ENCODE data around the gene SSTR5.
A peak's percentile ranks its signal among the peaks of the same experiment; 100 is the strongest.

The SSTR5 gene

DNA sequence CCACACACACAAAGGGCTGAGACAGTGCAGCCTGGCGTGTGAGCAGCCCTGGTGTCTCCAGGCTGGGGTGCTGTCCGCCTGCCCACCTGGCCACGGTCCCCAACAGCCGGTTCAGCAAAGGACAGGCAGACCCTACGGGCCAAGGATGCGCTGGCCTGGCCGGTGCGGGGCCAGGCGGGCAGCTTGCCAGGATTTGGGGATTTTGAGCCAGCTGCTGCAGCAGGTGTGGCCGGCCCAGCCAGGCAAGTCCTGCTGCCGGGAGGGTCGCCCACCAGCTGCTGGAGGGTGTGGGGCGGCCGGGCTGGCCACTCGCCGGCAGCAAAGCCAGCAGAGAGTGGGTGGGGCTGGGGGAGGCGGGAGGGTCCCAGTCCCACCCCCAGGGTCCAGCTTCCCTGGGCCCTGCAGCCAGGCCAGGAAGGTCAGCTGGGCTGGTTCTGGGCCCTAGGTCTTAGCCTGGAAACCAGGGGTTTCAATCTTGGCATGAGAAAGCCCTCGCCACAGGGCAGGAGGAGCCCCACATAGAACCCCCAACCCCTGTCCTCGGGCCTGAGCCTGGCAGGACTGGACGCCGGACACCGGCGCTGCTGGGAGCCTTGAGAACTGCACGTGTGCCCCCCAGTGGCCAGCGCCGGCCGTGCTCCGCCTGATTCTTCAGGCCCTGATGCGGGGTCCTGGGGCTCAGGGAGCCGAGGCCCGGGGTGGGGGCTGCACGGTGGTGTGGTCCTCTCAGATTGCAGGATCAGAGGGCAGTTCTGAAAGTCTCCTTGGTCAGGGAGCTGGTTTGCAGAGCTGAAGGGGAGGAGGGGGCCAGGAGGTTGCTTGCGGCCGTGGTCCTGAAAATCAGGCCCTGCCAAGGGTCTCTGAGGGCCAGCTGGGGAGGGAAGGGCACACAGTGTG, 17.6 kb upstream of the SSTR5 start:
- DNase-seq (ENCODE audit: low read depth in 2 of 2, low spot score in 1 of 2): no peak

DNA sequence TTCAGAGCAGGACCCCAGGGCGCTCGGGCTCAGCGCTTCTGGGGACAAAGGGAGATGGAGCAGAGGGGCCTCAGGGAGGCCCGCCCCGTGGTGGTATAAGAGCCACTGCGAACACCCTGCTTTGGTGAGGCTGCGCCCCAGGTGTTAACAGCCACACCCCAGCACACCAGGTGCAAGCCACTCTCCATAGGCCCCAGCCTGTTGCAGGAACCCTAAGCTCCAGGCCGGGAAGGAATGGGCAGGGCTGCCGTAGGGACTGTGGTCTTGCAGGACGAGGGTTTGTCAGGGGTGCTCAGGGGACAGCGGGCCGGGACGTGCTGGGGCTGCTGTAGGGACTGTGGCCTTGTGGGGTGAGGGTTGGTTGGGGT, 17.0 kb upstream of the SSTR5 start:
- no peak for DNase-seq (ENCODE audit: low read depth in 2 of 2, low spot score in 1 of 2)

DNA sequence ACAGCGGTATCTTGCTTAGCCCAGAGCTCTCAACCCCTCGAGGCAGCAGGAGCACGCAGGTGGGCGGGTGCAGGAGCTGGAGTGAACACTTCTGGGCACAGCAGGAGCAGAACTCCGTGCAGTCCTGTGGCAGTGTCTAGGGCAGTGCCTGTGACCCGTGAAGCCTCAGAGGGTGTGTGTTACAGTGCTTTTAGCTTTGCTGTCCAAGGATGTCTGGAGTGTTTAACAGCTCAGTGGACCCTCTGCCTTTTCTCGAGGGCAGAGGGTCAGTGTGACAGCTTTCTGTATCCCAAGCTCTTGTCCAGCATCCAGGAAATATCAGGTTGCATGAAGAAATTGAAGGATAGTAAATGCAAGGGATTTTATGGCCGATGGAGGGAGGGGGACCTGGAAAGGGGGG, 16.4 kb upstream of the SSTR5 start:
- no peak for DNase-seq (ENCODE audit: low read depth in 2 of 2, low spot score in 1 of 2)

DNA sequence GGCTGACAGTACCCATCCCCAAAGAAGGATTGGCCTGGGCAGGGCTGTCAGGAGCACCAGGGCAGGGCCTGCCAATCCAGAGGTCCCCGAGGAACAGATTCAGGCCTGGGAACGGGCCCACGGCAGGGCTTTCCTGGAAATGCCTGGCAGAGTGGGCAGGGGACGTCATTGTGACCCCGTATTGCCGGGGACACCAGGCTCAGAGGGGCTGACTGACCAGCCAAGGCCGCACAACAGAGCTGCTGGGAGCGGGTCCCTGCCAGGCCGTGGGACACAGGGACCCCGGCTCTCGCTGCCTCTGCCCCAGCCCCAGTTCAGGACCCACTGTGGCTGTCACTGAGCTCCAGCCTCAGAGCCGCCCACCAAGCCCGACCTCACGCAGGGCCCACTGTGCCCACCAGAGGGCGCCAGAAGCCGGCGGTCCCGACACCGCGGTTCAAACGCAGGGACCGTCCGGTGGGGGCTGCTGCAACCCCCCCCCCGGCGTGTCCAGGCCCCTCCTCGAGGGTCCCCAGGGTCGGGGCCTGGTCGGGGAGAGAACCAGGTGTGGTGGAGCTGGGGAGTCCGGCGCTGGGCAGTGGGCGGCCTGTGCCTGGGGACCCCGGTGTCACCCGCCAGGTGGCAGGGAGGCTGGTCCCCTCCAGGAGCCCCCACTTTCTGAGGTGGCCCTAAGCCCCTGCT, 15.2 kb upstream of the SSTR5 start:
- DNase-seq (ENCODE audit: low read depth in 2 of 2, low spot score in 1 of 2): peak; percentile 23 to 45

DNA sequence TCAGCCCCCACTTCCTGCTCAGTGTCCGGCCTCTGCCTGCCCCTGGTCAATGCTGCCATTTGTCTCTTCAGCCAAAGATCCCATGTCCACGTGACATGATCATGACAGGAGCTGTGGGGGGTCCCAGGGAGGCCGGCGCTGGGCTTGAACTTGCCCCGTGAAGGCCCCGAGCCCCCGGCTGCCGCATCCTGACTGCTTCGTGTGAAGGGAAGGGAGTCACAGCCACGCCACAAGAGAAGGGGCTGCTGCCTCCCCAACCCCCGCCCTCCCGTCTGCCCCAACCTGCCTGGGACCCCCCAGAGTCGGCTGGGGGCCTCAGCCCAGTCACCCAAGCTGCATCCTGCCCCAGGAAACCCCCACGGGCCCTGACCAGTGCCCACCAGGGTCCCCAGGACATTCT, 14.3 kb upstream of the SSTR5 start:
- DNase-seq (ENCODE audit: low read depth in 2 of 2, low spot score in 1 of 2): no peak

DNA sequence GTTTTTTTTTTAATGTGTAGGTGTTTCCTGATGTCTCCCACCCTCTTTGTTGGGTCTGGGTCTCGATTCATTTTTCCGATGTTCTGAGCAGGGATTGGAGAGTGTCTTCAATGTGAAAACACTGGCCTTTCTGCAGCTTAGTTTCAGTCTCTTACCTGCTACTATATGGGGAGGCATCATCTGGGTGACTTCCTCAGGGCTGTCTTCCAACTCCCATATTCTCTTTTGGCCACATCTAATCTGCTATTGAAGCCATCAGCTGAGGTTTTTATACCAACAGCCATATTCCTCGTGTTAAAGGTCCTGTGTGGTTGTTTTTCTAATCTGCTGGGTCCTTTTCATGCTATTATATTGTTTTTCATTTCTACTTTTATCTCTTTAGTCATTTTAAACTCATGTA, 13.2 kb upstream of the SSTR5 start:
- no peak for DNase-seq (ENCODE audit: low read depth in 2 of 2, low spot score in 1 of 2)

DNA sequence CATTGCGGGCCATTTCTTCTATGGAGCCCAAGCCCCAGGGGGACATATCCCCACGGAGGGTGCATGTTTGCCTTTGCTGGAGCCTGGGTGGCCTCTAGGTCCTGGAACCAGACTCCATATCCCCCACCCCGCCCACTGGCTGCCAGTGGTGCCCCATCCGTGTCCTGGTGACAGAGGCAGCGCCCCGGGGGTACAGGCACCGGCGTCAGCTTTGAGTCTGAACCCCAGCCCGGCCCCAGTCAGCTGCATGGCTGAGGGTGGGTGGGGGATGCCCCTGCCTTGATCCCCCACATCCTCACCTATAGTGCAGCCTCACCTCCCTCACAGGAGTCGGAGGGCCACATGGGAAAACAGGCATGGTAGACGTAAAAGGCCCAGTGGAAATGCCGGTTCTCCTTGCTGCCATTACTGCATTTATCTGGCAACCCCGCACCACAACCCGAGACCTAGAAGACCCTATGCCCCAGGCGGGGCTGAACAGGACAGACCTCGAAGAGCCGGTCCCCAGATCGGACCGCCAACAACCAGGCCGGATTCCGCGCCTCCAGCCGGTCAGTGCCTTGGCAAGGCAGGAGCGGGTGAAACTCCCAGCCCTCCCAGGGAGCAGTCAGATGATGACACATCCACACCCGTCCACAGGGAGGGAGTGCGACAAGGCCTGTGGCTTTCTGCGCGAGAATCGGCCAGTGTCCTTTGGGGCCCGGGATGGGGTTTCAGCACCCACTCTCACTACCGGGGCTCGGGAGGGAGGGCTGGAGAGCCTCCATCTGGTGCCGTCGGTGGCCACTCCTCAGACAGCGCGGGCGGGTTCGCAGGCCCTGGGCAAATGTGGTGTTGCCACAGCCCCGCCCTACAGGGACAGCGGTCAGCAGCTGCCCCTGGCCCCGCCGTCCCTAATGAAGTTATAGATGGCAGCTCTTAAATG, 11.9 kb upstream of the SSTR5 start:
- DNase-seq (ENCODE audit: low read depth in 2 of 2, low spot score in 1 of 2): no peak

DNA sequence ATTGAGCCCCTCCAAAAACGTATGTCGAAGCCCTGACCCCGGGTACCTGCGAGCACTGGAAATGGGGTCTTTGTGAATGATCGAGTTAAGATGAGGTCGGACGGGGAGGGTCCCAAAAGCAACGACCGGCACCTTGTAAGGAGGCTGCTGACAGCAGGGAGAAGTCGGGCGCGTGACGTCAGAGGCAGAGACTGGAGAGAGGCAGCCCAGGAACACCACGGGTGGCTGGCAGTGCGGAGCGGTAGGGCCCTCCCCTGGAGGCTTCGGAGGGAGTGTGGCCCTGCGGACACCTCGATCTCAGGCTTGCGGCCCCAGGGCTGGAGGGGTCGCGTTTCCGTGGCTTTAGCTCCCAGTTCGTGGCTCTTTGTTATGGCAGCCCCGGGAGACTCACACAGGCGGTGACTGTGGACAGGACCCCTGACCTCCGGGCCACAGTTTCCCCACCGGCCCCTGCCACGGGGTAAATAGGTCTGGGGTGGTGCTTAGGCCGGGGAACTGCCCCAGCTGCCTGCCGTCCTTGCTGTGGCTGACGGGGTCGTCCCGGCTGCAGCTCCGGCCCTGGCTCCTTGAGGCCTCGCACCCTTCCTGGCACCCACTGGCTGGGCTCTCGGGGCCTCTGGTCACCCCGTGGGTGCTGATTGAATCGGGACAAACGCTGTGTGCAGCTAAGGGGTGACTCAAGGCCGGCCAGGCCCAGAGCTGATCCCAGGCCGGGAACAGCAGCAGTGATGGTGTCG, 10.6 kb upstream of the SSTR5 start:
- DNase-seq (ENCODE audit: low read depth in 2 of 2, low spot score in 1 of 2): no peak

DNA sequence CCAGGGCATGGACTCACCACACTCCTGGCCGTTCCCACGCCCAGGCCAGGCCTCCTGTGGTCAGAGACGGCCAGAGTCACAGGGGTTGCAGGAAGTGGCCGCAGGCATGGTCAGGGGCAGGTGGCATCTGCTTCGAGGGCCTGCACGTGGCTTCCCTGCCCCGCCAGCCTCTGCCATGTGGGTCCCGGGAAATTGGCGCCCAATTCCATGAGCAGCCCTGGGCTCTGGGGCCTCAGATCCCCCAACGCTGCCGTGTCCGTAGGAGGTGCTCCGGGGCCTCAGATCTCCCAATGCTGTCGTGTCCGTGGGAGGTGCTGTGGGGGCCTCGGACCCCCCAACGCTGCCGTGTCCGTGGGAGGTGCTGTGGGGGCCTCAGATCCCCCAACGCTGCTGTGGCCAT, 9.7 kb upstream of the SSTR5 start:
- DNase-seq (ENCODE audit: low read depth in 2 of 2, low spot score in 1 of 2): no peak

DNA sequence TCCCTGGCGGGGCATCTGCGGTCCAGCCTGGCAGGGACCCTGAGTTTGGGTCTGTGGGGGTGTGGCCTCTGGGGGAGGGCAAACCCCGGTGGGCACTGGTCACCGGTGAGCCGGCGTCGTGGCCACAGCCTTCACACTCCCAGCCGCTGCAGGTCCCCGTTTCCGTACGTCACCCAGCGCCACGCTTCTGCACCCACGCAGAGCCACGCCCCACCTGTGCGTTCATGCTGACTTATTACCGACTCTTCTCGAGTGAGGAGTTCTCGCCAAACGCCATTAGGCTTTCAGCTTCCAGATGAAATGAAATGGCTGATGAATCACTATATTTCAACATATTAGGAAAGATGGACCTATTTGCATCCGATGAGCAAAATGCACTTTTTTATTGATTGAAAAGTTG, 8.8 kb upstream of the SSTR5 start:
- DNase-seq (ENCODE audit: low read depth in 2 of 2, low spot score in 1 of 2): no peak

DNA sequence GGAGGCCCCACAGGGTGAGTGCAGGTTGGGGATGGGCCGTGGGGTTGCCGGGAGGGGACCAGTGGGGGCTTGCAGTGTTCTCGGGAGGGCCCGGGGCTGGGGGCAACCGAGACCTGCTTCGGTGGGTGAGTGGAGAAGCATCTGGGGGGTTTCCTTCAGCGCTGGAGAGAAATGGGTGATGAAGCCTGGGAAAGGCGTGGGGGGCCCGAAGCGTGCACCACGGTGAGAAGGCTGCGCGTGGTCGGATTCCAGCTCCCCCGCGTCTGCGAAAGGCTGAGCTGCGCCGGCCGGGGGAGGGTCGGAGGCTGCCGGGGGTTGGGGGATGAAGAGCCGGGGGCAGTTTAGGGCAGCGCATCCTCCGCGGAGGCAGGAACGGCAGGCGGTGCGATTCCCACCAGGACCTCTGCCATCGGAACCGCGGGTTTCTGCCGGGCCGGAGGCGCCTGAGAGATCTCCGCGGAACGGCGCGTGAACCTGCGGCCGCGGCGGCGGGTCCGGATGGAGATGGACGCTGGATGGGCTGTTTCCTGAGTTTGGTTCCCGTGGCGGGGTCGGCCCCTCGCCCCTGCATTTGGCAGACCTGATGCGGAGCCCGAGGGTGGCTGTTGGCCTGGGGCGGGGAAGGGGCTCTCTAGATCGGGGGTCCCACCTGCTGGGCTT, 6.9 kb upstream of the SSTR5 start:
- no peak for DNase-seq (ENCODE audit: low read depth in 2 of 2, low spot score in 1 of 2)

DNA sequence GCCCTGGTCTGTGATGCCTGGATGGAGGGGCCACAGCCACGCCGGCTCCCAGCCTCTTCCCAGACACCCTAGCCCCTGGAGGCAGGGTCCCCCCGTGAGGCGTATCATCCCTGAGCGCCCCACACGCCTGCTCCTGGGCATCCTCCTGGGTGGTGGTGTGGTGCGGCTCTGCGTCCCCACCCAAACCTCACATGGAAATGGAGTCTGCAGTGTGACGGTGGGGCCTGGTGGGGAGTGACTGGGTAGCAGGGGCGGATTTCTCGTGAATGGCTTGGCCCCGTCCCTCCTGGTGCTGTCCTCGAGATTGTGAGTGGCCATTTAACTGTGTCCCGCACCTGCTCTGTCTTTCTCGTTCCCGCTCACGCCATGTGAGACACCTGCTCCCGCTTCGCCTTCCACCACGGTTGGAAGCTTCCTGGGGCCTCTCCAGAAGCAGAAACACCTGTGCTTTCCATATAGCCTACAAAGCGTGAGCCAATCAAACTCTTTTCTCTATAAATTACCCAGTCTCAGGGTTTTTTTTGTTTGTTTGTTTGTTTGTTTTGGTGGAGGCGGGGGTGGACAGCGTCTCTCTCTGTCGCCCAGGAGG, 5.9 kb upstream of the SSTR5 start:
- DNase-seq (ENCODE audit: low read depth in 2 of 2, low spot score in 1 of 2): no peak

DNA sequence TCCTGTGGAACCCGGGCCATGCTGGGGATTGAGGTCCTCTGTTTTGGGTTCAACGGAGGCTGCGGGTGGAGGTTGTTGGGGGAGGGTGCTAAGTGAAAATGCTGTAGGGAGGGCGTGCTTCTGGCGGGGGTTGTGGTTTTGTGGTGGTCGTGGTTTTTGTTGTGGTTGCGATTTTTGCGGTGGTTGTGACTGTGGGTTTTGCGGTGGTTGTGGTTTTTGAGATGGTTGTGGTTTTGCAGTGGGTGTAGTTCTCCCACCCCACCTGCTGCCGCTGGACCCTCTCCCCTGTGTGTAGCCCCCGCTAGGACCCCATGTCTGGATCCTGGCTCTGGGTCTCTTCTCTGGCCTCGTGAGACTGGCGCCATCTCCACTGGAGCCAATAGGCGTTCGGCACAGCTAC, 4.9 kb upstream of the SSTR5 start:
- no peak for DNase-seq (ENCODE audit: low read depth in 2 of 2, low spot score in 1 of 2)

DNA sequence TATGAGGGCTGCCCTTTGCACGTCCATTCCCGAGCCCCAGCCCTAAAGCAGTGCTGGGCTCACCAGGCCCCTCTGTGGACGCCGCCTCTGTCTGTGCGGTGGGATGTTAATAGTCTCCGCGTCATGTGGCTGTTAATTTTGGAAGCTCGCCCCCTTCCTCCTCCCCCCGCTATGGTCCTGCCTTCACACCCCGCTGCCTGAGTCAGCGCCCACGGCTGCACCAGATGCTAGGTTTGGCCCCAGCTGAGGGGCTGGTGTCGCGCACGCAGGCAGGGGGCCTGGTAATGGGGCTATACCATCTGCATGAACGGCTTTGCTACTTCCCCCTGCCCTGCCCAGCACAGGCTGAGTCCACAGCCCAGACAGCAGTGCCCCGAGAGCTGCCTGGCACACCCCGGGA, 4.1 kb upstream of the SSTR5 start:
- no peak for DNase-seq (ENCODE audit: low read depth in 2 of 2, low spot score in 1 of 2)

DNA sequence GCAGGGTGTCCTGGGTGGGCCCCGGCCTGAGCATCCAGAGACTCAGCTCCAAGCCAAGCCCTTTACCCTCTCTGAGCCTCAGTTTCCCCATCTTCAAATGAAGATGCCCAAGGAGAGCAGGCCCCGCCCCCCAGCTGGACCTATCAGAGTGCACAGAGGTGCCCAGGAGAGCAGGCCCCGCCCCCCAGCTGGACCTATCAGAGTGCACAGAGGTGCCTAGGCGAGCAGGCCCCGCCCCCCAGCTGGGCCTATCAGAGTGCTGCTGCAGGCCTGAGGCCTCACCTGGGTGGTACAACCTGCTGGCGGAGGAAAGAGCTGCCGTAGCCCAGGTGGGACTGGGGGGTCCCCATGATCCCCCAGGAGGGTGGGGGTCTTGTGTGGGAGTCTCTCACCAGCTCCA, 3.4 kb upstream of the SSTR5 start:
- no peak for DNase-seq (ENCODE audit: low read depth in 2 of 2, low spot score in 1 of 2)

DNA sequence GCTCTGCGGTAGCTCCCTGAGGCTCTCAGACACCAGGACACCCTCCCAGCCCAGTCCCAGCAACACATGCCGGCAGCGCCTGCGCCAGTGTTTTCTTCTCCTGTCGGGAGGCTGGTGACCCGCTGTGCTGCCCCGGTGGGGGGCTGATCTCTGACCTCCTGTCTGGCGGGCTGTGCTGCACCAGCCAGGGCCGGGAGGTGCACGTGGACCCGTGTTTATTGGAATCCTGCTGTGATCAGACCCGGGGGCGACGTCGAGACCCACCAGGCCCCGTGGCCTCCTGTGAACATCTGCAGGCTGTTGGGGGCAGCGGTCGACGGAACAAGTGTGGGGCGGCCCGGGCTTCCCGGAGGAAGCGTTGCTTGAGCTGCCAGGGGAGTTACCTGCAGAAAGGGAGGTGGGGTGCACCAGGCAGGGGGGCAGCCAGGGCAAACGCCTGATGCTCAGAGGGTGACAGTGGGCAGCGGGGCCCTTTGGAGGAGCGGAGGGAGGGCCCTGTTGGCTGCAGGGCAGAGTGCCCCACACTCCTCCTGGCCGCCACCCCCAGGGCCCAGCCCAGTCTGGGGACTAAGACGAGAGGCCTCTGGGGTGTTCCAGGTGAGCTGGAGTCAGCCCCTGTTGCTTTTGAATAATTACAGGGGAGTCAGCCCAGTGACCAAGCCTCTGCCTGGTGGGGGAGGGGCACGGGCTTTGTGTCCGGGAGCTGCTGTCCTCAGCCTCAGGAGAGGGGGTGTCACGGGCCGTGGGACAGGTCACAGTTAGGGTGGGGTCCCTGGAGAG, 2.3 kb upstream of the SSTR5 start:
- no peak for DNase-seq (ENCODE audit: low read depth in 2 of 2, low spot score in 1 of 2)

DNA sequence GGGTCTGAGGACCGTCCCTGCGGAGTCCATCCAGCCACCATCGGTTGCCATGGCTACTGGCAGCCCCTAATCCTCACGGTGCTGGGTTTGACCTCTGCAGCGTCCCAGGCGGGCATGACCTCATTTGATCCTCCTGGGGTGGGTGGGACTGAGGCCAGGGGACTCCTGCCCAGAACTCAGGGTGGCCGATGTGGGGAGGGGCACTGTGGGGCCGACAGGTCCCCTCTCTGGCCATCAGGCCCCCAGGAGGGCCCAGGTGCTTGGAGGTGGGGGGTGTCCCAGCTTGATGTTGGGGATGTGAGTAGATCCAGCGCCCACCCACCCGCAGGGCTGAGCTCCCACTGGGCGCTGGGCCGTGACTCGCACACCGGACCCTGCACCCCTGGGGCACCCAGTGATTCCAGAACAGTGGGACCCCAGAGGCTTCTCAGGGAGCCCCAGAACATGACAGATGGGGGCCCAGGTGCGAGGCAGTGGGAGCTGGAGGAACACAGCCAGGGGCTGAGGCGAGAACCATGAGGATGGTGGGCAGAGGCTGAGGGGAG, 1.6 kb upstream of the SSTR5 start:
- no peak for DNase-seq (ENCODE audit: low read depth in 2 of 2, low spot score in 1 of 2)

DNA sequence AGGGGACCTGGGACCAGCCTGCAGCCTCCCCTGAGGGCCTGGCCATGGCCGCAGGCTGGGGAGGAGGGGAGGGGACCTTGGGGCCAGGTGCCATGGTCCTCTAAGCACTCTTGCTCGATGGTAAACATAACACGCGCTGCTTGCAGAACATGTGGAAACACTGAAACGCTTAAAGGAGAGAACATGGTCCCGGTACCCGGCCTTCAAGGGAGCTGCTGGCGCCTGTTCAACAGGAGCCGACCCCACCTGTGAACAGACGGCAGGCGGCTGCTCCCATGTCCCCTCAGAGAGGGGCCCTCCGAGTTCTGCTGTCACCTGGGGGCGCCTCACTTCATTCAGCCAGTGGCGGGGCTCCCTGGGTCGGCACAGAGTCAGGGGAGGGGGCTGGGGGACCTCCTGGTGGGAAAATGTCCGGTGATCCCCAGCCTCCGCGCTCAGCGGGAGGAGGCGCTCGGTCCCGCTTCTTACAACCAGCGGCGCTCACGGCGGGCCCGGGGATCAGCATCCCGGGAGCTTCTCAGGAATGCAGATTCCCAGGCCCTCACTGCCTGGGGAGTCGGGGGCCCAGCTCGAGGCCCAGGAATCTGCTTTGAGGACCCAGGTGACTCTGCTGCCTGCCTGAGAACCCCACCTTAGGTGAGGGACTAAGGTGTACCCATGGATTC, 854 bp upstream of the SSTR5 start:
- no peak for DNase-seq (ENCODE audit: low read depth in 2 of 2, low spot score in 1 of 2)

DNA sequence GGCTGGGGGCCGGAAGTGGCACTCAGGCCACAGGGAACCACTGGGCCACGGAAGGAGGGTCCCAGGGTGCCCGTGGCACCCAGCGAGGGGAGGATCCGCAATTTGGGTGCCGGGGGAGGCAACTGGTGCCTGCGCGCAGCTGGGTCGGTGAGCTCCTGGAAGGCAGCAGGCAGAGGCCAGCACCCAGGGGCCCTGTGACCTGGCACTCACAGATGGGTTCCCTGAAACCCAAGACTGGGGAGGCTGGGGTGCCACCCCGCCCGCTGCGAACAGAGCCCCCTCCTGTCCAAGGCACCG, 663 bp downstream of the SSTR5 start:
- no peak for DNase-seq (ENCODE audit: low read depth in 2 of 2, low spot score in 1 of 2)
